CD4-positive, CD25-positive, alpha-beta regulatory T cell (primary cell): ENCODE measurements around the gene ATXN10. TPM values are rescaled to one million over a fixed set of nuclear protein-coding genes. Genes with fewer than 3 reads are reported as not detected.

Experiments used
- ATAC-seq, 2 donors: fragments of 150-1000 bp; cut with Tn5 transposase; one replicate each; pipeline ENCODE4 v1.10.0; 2021; ENCODE audit warnings: low read depth in 2 of 2, moderate number of reproducible peaks in 2 of 2, moderate library complexity in 1 of 2
- DNase-seq, 3 donors: peaks; one replicate each; pipeline versions ENCODE4 v3.0.0 to v3.0.0-alpha.2; 2012 to 2022; ENCODE audit warnings: mixed read lengths in 1 of 3
- H3K27ac ChIP-seq: one replicate; pipeline ENCODE4 v1.7.0; 2013; ENCODE audit warnings: mild to moderate bottlenecking, low read length; ENCODE audit not compliant: insufficient read depth, poor library complexity, severe bottlenecking
- H3K27me3 ChIP-seq: one replicate; pipeline ENCODE4 v1.7.0; 2013; ENCODE audit warnings: low read length; ENCODE audit not compliant: control insufficient read depth, insufficient read depth
- H3K36me3 ChIP-seq: one replicate; pipeline ENCODE4 v1.7.0; 2013; ENCODE audit warnings: mild to moderate bottlenecking, low read length, moderate library complexity; ENCODE audit not compliant: control insufficient read depth, insufficient read depth
- H3K4me1 ChIP-seq: 2 replicates; pipeline ENCODE4 v1.7.0; 2013; ENCODE audit warnings: mild to moderate bottlenecking, low read length; ENCODE audit not compliant: insufficient read depth, control insufficient read depth, poor library complexity, severe bottlenecking
- H3K4me3 ChIP-seq: one replicate; pipeline ENCODE4 v1.7.0; 2013; ENCODE audit warnings: low read depth, mild to moderate bottlenecking, low read length, moderate library complexity
- H3K9me3 ChIP-seq, 2 experiments: 1 replicate in 1 of 2; 2 replicates in 1 of 2; pipeline ENCODE4 v1.7.0; 2013; ENCODE audit warnings: low read length in 2 of 2, mild to moderate bottlenecking in 1 of 2, moderate library complexity in 1 of 2; ENCODE audit not compliant: control insufficient read depth in 2 of 2
- H3K27ac Mint-ChIP-seq, 3 donors: one replicate each; pipeline ENCODE4 v1.8.0; 2020 to 2022; ENCODE audit warnings: mild to moderate bottlenecking in 3 of 3, mixed read lengths in 3 of 3, moderate library complexity in 2 of 3
- H3K27me3 Mint-ChIP-seq: one replicate; pipeline ENCODE4 v1.8.0; 2022; ENCODE audit warnings: mild to moderate bottlenecking, mixed read lengths
- H3K36me3 Mint-ChIP-seq: one replicate; pipeline ENCODE4 v1.8.0; 2020; ENCODE audit warnings: mixed read lengths
- H3K4me1 Mint-ChIP-seq, 4 donors: one replicate each; pipeline ENCODE4 v1.8.0; 2020 to 2022; ENCODE audit warnings: mixed read lengths in 4 of 4, mild to moderate bottlenecking in 1 of 4
- H3K4me3 Mint-ChIP-seq, 4 donors: one replicate each; pipeline ENCODE4 v1.8.0; 2020 to 2022; ENCODE audit warnings: mild to moderate bottlenecking in 4 of 4, mixed read lengths in 4 of 4, moderate library complexity in 3 of 4
- H3K9me3 Mint-ChIP-seq, 7 donors: one replicate each; pipeline ENCODE4 v1.8.0; 2020 to 2022; ENCODE audit warnings: mixed read lengths in 7 of 7, mild to moderate bottlenecking in 3 of 7, moderate library complexity in 2 of 7
- polyA plus RNA-seq, 4 donors: library from polyadenylated mRNA; unstranded; fragments of 300-500 nt; fragmentation: Illumina TruSeq; gene quantifications; one replicate each; pipeline ENCODE4 v1.2.3, GENCODE V29; 2021
- total RNA-seq: library from RNA; stranded (reverse); gene quantifications from one replicate; pipeline ENCODE4 v1.2.3, GENCODE V29; 2022

Gene ATXN10
- total and polyA plus RNA-seq, 5 donors from 2014 or later, result 61.7 to 107 (median 80.6) TPM

GRCh38 chr22:45645526-45646414 lies 25.9 kb upstream of the ATXN10 start:
- H3K27me3 Mint-ChIP-seq, result peaks cover 43% of the 10 kb centered on the region
- no peak overlapping the region for H3K4me3 ChIP-seq
- H3K4me3 Mint-ChIP-seq, result peak overlapping the region in 1 of 4 donors; percentile 46
- H3K4me1 ChIP-seq, result peaks cover 9% of the 10 kb centered on the region
- no peak overlapping the region for H3K27ac ChIP-seq
- H3K27ac Mint-ChIP-seq, result no peak overlapping the region
- H3K9me3 ChIP-seq, result no peaks in the 10 kb centered on the region
- H3K36me3 ChIP-seq, result no peaks in the 10 kb centered on the region
- no peaks in the 10 kb centered on the region for H3K36me3 Mint-ChIP-seq
- peak; percentile 81 to 86 for ATAC-seq
- peaks cover 0 to 6% (median 4%) of the 10 kb centered on the region in 4 donors for H3K4me1 Mint-ChIP-seq
- peak; percentile 47 to 72 (median 68) for DNase-seq
- H3K27me3 ChIP-seq, result no peaks in the 10 kb centered on the region
- peaks cover 0 to 1% (median 0%) of the 10 kb centered on the region in 7 donors for H3K9me3 Mint-ChIP-seq

GRCh38 chr22:45647532-45648225 lies 24.0 kb upstream of the ATXN10 start:
- H3K4me1 Mint-ChIP-seq, result peaks cover 0 to 5% (median 3%) of the 10 kb centered on the region in 4 donors
- H3K27ac Mint-ChIP-seq, result no peak overlapping the region

GRCh38 chr22:45648301-45649117 lies 23.1 kb upstream of the ATXN10 start:
- Mint-ChIP-seq H3K27me3 (peaks cover 22% of the 10 kb centered on the region), H3K4me3 (no peak overlapping the region), H3K9me3 (peaks cover 0 to 1% (median 0%) of the 10 kb centered on the region in 7 donors), H3K27ac (no peak overlapping the region), H3K4me1 (peaks cover 0 to 5% (median under 1%) of the 10 kb centered on the region in 4 donors), H3K36me3 (no peaks in the 10 kb centered on the region)
- H3K27ac ChIP-seq, result no peak overlapping the region
- ATAC-seq (no peak), DNase-seq (no peak)
- no peak overlapping the region for H3K4me3 ChIP-seq
- H3K9me3 ChIP-seq, result no peaks in the 10 kb centered on the region
- no peaks in the 10 kb centered on the region for H3K36me3 ChIP-seq
- H3K27me3 ChIP-seq, result no peaks in the 10 kb centered on the region
- H3K4me1 ChIP-seq, result peaks cover 9% of the 10 kb centered on the region

More at GRCh38 chr22:45647532-45648225, 24.0 kb upstream of the ATXN10 start:
- H3K27me3 ChIP-seq, result no peaks in the 10 kb centered on the region
- no peak overlapping the region for H3K27ac ChIP-seq
- ATAC-seq (no peak), DNase-seq (no peak)
- peaks cover 29% of the 10 kb centered on the region for H3K27me3 Mint-ChIP-seq
- no peaks in the 10 kb centered on the region for H3K36me3 Mint-ChIP-seq
- H3K36me3 ChIP-seq, result no peaks in the 10 kb centered on the region
- peaks cover 9% of the 10 kb centered on the region for H3K4me1 ChIP-seq
- no peak overlapping the region for H3K4me3 ChIP-seq
- H3K4me3 Mint-ChIP-seq, result no peak overlapping the region
- peaks cover 0 to 1% (median 0%) of the 10 kb centered on the region in 7 donors for H3K9me3 Mint-ChIP-seq
- H3K9me3 ChIP-seq, result no peaks in the 10 kb centered on the region

- Histone ChIP-seq H3K4me1 (peaks cover 9% of the 10 kb centered on the region), H3K27ac (no peak overlapping the region), H3K36me3 (no peaks in the 10 kb centered on the region), H3K9me3 (no peaks in the 10 kb centered on the region), H3K27me3 (peaks cover 2% of the 10 kb centered on the region), H3K4me3 (no peak overlapping the region)
- Mint-ChIP-seq H3K27ac (no peak overlapping the region), H3K27me3 (peaks cover 11% of the 10 kb centered on the region), H3K9me3 (peaks cover 0 to 1% (median 0%) of the 10 kb centered on the region in 7 donors), H3K4me1 (peaks cover 0 to 5% (median under 1%) of the 10 kb centered on the region in 4 donors), H3K4me3 (no peak overlapping the region), H3K36me3 (no peaks in the 10 kb centered on the region)
- DNase-seq (no peak), ATAC-seq (no peak)
These were observed 21.8 kb upstream of the ATXN10 start for GRCh38 chr22:45649809-45650208.

GRCh38 chr22:45650721-45651120 lies 20.9 kb upstream of the ATXN10 start:
- no peaks in the 10 kb centered on the region for H3K9me3 ChIP-seq
- H3K4me3 ChIP-seq, result no peak overlapping the region
- H3K9me3 Mint-ChIP-seq, result peaks cover 0 to 1% (median 0%) of the 10 kb centered on the region in 7 donors
- no peak overlapping the region for H3K27ac Mint-ChIP-seq
- H3K4me1 ChIP-seq, result peaks cover 2% of the 10 kb centered on the region
- H3K4me3 Mint-ChIP-seq, result no peak overlapping the region
- peaks cover 0 to 3% (median under 1%) of the 10 kb centered on the region in 4 donors for H3K4me1 Mint-ChIP-seq
- ATAC-seq, result no peak
- H3K27me3 ChIP-seq, result peaks cover 2% of the 10 kb centered on the region
- DNase-seq, result no peak
- H3K36me3 ChIP-seq, result no peaks in the 10 kb centered on the region
- no peaks in the 10 kb centered on the region for H3K36me3 Mint-ChIP-seq
- H3K27ac ChIP-seq, result no peak overlapping the region
- H3K27me3 Mint-ChIP-seq, result peaks cover 9% of the 10 kb centered on the region

GRCh38 chr22:45651931-45652528 lies 19.6 kb upstream of the ATXN10 start:
- Mint-ChIP-seq H3K36me3 (no peaks in the 10 kb centered on the region), H3K27me3 (peaks cover 9% of the 10 kb centered on the region), H3K27ac (no peak overlapping the region), H3K4me3 (no peak overlapping the region), H3K9me3 (peaks cover 0 to 1% (median 0%) of the 10 kb centered on the region in 7 donors), H3K4me1 (no peaks in the 10 kb centered on the region)
- Histone ChIP-seq H3K9me3 (no peaks in the 10 kb centered on the region), H3K4me1 (no peaks in the 10 kb centered on the region), H3K27me3 (peaks cover 8% of the 10 kb centered on the region), H3K27ac (no peak overlapping the region), H3K4me3 (no peak overlapping the region), H3K36me3 (no peaks in the 10 kb centered on the region)
- no peak for DNase-seq
- ATAC-seq, result no peak

- no peaks in the 10 kb centered on the region for H3K4me1 ChIP-seq
- Mint-ChIP-seq H3K36me3 (no peaks in the 10 kb centered on the region), H3K9me3 (no peaks in the 10 kb centered on the region), H3K27me3 (peaks cover 32% of the 10 kb centered on the region), H3K4me1 (no peaks in the 10 kb centered on the region), H3K4me3 (no peak overlapping the region), H3K27ac (no peak overlapping the region)
- peaks cover 8% of the 10 kb centered on the region for H3K27me3 ChIP-seq
- no peak overlapping the region for H3K4me3 ChIP-seq
- ATAC-seq (no peak), DNase-seq (no peak)
- no peaks in the 10 kb centered on the region for H3K9me3 ChIP-seq
- H3K27ac ChIP-seq, result no peak overlapping the region
- no peaks in the 10 kb centered on the region for H3K36me3 ChIP-seq
These were observed 15.1 kb upstream of the ATXN10 start for GRCh38 chr22:45656577-45656976.
